HuH-7.5 (cell line): ENCODE data around the gene PGLYRP3.

Experiments used
- DNase-seq: peaks from one replicate; pipeline ENCODE4 v3.0.0; 2011; ENCODE audit warnings: low spot score

PGLYRP3 gene, protein sequence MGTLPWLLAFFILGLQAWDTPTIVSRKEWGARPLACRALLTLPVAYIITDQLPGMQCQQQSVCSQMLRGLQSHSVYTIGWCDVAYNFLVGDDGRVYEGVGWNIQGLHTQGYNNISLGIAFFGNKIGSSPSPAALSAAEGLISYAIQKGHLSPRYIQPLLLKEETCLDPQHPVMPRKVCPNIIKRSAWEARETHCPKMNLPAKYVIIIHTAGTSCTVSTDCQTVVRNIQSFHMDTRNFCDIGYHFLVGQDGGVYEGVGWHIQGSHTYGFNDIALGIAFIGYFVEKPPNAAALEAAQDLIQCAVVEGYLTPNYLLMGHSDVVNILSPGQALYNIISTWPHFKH

DNA sequence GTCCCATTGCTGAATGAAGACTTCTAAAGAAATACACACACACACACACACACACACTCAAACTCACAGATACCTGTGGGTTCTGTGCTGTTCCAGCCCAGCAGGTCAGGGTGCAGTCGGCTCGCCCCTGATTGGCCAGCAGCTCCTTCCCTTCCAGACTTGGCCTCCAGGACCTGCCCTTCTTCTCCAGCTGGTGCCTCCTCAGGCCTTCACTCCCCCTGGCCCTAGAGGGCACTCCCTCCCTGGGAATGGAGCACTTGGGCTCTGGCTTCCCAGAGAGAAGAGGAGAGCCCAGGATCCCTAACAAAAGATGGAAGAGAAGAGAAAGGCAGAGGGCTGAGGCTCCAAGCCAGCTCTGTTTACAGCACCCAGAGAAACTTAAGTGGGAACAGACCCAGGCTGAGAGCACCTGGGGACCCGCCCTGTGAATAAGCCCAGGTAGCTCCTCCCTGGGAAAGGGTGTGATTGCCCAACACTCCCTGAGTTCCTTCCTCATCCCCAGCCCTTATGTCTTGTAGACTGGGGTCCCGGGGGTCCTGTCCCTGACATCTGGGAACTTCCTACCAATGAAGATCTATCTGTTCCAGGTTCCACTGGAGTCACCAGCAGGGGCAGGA lies at the start of gene PGLYRP3:
Gene PGLYRP3, minus strand, starts transcription at position 383 of the 617 bp plus-strand sequence. CDS start 2,287 bp downstream, outside the sequence.
- no peak for DNase-seq

DNA sequence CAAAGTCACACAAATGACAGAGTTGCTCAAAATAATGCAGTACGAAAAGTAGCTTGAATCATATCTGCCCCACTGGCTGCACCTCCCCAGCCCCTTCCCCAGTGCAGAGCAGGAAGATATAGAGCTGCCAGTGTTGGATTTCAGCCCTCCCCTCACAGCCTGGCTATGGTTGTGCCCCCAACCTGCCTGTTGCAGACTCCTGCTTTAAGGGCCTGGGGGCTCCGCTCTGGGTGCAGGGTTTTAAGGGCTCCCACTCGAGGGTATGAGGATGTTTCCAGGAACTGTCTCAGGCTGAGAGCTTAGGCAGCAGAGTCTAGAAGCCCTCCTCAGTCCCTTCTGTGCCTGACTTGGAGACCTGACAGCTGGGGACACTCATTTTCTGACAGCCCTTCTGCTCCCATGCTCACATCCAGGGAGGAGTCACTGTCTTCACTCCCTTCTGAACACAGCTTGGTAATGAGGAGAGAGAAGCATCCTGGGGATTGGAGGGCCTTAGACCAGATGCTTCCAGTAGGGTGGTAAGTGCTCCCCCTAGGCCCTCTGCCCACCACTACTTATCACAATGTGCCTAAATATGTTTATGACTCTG lies 49.5 kb upstream of the PGLYRP3 start:
- no peak for DNase-seq

DNA sequence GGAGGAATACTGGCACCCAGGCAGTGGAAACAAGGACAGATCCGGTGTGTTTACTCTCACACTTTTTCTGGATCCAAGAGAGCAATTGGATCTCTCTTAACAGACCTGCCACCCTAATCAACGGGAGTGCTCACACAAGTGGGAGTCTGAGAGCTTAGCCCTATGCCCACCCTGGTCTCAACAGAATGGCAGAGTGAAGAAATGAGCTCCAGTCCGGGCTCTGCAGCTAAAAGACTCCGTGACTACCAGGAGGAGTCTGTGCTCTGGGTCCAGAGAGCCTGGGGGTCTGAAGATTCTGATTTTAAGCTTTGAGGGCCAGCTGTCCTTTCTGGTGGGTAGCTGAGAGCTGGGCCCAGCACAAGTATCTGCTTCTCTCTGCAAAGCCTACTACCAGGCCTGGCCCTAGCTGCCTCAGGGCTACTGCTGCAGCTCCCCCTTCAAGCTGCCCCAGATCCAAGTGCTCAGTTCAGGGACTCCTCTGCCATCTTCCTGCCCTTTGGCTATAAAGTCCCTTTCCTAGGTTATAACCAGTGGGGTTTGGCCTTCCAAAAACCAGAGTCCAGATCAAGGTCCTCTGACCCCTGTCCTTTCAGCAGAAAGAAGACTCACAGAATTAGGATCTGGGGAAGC lies 48.8 kb upstream of the PGLYRP3 start:
- no peak for DNase-seq

GRCh38 chr1:153360592-153361479 lies 48.1 kb upstream of the PGLYRP3 start:
- DNase-seq, result no peak

DNA sequence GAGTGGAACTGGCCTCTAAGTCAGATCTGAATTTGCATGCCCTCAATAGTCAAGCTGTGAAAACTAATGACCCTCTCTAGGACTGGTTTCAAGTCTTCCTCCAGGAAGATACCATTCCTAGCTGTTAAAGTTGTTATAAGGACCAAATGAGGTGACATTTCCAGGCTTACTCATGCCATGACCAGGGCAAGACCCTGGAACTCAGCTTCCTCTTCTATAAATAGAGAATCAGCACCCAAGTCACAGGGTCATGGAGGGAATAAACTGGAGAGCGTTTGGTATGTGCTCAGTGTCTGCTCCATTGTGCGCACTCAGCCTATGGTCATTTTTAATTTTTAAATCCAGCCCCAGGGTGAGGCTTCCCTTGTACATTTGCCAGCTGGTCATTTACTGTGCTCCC lies 47.4 kb upstream of the PGLYRP3 start:
- DNase-seq, result no peak

GRCh38 chr1:153359241-153359640 lies 46.5 kb upstream of the PGLYRP3 start:
- no peak for DNase-seq

GRCh38 chr1:153358691-153358975 lies 45.9 kb upstream of the PGLYRP3 start:
- DNase-seq, result no peak

DNA sequence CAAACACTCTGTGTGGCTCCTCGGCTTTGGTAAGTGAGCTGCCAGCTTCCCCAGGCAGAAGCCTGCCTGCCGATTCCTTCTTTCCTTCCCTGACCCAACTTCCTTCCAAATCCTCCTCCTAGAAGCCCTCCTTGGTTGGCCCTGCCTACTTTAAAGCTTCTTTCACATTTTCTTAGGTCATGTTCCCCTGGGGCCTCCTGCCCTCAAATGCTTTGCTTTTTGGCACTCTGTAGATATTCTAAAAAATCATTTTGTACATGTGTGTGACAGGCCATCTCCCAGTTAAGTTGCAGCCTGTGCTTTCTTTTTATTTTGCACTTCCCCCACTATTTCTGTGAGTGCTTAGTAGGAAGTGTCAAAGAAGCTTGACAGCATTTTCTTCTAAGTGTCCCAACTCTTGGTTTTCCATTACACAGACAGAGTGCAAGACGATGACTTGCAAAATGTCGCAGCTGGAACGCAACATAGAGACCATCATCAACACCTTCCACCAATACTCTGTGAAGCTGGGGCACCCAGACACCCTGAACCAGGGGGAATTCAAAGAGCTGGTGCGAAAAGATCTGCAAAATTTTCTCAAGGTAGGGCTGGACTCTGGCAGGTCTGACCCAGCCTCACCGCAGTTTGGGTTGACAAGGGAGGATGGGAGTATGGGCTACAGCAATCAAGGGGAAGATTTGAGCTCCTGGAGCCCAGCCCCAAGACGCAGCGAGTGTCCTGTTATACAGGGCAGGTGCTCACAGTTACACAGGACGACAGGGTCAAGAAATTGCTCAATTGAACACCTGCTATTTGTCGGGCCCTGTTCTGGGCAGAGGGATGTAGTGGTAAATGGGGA lies 45.3 kb upstream of the PGLYRP3 start, which contains the start of gene S100A9:
Gene S100A9, plus strand, starts transcription at position 2 of the 838 bp plus-strand sequence. Its CDS starts 430 bp downstream, at position 432.
- DNase-seq, result no peak

DNA sequence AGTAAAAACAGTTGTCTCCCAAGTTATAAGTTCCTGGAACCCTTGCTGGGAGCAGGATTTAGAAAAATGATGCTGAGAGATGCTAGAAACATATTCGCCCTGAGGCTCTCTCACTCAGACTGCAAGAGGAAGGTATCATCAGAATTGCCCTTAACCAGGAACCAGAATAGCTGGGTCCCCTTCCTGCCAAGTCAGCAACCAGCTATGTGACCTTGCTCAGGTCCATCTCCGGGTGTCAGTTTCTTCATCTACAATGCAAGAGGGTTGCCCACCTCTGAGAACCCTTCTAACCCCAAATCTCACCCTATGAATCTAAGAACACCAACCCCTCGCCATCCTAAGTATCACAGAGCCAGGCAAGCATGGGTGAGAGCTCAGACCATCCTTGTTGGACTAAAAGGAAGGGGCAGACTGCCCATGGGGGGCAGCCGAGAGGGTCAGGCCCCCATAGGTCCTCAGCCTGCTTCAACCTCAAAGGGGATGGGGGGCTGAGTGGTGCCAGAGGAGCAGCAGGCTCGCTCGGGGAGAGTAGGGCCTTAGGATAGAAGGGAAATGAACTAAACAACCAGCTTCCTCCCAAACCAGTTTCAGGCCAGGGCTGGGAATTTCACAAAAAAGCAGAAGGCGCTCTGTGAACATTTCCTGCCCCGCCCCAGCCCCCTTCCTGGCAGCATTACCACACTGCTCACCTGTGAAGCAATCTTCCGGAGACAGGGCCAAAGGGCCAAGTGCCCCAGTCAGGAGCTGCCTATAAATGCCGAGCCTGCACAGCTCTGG lies 44.5 kb upstream of the PGLYRP3 start:
- no peak for DNase-seq

- no peak for DNase-seq
Observed at GRCh38 chr1:153356392-153357075, 43.8 kb upstream of the PGLYRP3 start.

DNA sequence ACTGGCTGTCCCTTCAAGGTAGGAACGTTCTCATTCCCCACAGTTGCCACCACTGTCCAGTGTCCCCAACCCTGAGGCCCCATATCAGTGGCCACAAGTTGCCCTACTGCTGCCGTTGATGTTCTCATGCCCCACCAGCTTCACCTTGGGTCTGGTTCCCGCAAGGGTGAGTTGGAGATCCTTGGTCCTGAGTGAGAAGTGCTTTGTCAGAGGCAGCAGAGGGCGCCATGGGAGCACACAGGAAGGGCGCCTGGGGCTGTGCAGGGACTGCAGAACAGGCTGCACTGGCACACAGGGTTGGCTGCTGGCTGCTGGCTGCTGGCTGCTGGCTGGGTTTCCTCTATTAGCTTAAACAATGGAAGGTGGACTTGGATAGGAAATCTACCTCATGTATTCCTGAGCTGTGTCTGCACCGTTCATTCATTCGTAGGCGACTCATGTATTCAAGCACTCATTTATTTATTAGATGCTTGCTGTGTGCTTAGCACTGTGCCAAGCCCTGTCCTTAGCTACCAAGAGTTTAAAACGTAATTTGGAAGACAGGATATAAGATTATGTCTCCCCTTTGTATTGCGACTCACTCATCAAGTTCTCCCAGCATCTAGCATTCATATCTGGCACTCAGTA lies 42.8 kb upstream of the PGLYRP3 start:
- DNase-seq, result peak; percentile 48

GRCh38 chr1:153354515-153355193 lies 41.9 kb upstream of the PGLYRP3 start:
- DNase-seq, result no peak

DNA sequence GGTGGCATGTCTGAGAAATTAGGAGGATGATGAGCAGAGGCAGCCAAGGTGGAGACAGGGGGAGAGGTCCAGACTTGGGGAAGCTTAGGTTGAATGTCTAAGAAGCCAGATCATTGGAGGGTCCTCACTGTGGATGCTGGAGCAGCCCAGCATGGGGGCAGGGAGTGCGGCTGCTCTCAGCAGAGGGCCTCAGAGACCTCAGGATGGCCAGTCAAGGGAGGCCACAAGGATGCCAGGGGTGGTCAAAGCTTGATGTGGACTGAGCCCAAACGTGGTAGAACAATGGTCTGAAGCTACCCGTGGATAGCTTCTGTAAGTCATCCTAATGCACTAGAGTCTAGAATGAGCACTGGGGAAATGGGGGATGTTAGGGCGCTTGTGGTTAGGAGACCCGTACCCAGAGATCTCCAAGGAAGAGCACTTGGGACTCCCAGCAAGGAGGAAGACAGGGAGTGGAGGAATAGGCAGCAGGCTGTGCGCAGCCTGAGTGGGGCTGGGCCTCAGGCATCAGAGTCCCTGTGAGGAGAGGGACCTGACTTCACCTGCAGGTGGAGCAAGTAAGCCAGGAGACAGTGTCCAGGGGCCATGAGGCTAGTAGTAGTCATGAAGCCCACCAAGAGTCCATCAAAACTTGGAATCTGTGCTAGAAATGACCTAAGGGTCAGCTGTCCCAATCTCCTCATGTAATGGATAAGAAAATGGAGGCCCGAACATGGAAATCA lies 40.6 kb upstream of the PGLYRP3 start:
- peak; percentile 47 for DNase-seq

DNA sequence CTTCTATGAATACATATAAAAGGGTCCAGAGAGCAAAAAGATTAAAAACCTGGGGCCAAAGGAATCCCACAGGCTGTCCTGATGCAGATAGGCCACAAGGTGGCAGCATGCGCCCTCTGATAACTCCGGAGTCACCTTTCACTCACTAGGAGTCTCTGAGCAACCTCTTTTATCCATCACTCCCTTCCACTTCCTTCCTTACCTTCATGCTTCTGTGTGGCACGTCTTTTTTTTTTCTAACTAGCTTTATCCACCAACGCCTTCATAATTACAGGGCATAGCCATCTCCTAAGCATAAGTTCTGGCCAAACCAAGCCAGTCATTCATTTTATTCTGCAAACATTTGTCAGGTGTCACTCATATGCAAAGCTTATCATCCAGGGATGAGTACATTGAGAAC lies 39.8 kb upstream of the PGLYRP3 start:
- peak; percentile 68 for DNase-seq

DNA sequence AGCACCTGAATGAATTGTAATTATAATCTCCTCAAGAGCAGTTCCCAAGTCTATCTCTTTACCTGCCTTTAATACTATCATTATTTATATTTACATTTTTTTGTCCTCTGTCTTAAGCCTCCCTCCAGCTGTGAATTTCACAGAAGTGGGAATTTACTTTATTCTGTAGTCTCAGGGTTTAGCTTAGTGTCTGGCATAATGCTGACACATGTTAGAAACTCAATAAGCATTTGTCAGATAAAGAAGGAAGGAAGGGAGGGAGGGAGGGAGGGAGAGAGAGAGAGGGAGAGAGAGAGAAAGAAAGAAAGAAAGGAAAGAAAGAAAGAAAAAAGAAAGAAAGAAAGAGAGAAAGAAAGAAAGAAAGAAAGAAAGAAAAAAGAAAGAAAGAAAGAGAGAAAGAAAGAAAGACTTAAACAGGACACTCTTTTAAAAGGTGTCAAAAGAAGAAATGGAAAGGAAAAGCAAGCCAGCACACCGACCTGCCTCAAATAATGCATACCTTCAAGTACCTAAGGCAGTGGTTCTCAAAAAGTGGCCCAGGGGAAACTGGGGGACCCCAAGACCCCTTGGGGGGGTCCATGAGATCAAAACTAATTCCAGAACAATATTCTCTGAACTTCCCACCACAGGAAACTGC lies 37.7 kb upstream of the PGLYRP3 start:
- no peak for DNase-seq

DNA sequence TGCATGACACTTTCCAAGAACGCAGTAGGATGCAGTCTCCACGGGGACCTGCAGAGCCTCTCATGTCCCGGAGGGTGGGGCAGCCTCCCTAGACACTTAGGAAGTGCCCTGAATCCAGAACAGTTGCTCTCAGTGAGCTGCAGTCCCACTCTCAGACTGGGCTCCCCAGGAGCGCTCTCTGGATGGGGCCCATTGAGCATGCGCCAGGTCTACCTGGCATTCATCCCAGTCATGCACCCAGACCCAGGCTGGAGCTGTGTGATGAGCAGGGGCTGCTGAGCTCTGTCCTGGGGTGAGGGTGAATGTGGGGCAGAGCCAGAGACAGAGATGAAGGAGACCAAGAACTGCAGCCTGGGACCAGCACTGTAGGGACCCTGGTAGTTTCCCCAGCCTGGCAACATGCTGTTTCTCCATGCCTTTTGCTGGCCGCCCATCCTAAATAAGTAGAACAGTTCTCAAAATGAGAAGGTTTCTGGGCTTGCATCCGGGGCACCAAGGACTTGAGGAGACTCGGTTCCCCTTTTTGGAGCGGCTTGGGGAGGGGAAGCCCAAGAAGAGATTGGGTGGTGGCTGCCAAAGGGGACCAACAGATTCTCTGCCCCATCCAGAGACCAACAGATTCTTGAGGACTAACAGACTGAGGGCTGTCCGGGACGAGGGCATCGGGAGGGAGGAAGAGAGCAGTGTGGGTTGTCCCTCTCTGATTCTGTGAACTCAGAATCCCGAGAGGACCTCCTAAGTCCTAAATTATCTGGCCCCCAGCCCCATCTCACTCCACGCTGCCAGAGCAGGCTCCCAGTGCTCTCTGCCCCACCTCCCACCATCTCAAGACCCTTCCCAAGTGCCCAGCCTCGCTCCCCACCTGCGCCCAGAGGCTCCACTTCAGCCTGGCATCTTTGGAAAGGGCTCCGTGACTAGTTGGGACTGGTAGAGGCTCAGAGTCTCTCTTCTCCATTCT lies 36.9 kb upstream of the PGLYRP3 start:
- no peak for DNase-seq
